ENCODE results near the gene RPRD1A.
A peak's percentile ranks its signal among the peaks of the same experiment; 100 is the strongest.
"Not testable (repeated sequence)": the region's sequence is repeated elsewhere in the genome, so short reads cannot be mapped to it uniquely, and the experiment has no call there.

RPRD1A gene

DNA sequence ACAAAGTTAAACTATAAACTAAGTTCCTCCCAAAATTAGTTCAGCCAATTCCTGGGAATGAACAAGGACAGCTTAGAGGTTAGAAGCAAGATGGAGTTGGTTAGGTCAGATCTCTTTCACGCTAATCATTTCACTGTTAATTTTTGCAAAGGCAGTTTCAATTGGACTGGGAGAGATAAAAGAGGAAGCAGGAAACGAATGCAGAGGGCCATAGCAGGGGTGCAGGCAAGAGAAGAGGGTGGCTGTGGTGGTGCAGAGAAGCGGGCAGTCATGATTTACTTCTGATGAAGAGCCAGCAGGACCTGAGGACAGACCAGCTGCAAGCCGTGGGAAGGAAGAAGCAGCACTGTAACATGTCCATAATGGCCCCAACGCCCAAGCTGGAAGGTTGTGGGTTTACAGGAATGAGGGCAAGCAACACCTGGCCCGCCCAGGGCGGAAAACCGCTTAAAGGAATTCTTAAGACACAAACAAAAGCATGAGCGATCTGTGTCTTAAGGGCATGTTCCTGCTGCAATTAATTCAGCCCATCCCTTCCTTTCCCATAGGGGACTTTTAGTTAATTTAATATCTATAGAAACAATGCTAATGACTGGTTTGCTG lies 99.0 kb downstream of the RPRD1A start:
- DNase-seq (ENCODE audit: low read depth): no peak

DNA sequence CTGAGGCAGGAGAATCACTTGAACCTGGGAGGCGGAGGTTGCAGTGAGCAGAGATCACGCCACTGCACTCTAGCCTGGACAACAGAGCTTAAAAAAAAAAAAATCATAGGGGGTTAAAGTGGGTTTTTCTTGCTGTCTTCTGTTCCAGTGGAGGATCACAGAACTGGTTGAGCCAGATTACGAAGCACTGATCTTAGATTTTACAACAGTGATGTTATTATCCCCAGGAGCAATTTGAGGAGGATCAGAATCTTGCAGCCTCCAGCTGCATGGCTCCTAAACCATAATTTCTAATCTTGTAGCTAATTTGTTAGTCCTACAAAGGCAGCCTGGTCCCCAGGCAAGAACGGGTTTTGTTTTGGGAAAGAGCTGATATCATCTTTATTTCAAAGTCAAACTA lies 99.5 kb downstream of the RPRD1A start:
- DNase-seq (ENCODE audit: low read depth): not testable (repeated sequence)

DNA sequence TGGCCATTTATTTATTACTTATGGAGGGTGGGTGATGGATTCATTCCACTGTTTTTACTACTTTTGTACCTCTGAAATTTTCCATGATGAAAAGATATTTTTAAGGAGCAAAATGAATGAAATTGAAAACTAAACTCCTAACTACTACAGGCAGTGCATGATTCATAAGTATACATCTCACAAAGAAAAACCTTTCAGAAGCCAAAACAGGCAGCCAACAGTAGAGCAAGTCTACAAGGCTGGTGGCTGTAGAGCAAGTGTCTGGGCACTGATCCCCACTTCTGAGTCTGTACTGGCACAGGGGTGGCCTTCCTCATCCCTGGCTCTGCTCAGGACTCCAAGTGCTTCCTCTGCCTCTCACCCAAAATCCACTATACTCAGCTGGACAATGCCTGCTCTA lies 103.0 kb downstream of the RPRD1A start:
- no peak for DNase-seq (ENCODE audit: low read depth)

DNA sequence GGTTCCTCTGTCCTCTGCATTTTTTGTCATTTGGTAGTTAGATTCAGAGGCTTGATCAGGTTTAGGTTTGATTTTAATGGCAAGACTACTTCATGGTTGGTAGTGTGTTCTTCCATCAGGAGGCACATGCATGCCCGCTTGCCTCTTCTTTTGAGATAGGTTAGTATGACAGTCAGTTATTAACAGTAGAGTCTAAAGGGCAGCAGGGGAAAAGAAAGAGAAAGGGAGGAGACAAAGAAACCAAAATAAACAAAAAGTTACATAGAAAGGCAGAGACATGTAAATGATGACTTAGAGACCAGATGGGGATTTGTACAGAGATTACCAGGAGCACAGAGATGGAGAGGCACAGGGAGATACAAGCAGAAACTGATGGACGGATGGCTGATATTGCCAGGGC lies 105.0 kb downstream of the RPRD1A start:
- DNase-seq (ENCODE audit: low read depth): no peak

DNA sequence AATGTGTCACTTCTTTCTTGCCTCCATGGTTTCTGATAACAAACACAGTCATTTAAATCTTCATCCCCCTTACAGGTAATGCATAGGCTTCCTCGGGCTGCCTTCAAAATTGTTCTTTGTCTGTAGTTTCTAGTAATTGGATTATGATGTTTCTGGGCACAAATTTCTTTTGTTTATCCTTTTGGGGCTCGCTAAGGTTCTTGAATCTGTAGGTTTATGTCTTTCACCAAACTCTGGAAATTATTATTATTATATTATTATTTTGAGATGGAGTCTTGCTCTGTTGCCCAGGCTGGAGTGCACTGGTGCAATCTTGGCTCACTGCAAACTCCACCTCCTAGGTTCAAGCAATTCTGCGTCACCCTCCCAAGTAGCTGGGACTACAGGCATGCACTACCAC lies 111.1 kb downstream of the RPRD1A start:
- no peak for DNase-seq (ENCODE audit: low read depth)

DNA sequence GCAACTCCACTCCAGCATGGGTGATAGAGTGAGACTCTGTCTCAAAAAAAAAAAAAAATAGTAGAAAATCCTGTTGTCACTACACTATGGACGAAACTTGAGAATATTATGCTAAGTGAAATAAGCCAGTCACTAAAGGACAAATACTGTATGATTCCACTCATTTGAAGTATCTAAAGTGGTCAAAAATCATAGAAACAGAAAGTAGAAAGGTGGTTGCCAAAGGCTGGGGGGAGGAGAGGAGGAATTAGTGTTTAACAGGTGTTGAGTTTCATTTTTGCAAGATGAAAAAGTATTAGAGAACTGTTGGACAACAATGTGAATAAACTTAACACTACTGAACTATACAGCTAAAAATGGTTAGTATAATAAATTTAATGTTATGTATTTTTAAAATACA lies 113.7 kb downstream of the RPRD1A start:
- no peak for DNase-seq (ENCODE audit: low read depth)

DNA sequence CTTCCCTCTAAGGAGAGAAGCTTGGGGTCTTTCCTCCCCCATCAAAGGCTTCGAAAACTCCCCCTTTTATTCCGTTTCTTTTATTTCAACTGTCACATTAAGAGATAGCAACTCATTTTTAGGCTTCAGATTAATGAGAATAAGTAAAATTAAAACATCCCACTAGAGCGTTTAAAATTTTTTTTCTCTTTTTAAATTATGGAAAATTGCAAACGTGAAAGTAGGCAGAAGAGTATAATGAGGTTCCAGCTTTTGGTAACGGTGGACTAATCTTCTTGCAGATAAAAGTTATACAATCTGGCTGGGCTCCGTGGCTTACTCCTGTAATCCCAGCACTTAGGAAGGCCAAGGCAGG lies 116.8 kb downstream of the RPRD1A start:
- no peak for DNase-seq (ENCODE audit: low read depth)

DNA sequence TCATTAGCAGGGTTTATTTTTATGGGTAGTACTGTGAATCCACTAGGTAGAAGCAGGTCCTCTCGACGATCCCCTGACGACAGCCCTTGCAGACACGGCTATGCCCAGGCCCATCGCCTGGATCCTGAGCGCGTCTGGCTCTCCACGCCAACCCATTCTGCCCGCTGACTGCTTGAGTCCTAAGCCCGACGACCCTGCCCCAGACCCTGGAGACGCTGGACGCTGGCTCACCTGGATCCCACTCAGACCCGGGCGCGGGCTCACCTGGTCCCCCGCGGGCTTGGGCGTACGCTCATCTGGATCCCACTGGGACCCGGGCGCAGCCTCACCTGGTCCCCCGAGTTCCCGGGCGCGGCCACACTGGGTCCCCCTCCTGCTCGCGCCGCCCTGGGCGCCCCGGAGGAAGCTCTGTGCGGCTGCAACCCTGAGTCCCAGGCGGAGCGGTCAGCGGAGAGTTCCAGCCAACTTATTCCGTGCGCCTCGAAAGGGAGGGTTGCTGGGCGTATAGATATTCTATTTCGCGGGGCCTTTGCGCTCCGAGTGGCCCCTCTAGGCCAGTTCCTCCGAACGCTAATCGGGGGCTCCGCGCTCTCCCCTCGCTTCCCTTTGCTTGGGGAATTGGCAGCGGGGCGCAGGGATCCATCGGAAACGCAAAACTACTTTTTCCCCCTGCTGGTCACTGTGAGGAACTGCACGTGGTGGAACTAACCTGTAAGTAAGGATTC lies 117.3 kb downstream of the RPRD1A start:
- peak; percentile 38 for DNase-seq (ENCODE audit: low read depth)

DNA sequence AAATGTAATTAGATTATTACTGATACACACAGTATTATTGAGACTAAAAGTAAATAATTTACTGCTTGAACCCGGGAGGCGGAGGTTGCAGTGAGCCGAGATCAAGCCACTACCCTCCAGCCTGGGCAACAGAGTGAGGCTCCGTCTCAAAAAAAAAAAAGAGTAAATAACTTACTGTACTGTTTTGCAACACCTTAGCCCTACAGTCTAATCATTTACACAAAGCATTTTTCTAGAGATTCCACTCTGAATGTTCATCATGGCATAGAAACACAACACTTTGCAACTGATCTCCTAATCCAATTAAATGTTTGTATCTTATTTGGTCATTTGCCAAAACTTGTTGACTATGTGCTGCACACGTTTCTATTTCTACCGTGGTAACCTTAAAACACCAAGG lies 118.3 kb downstream of the RPRD1A start:
- DNase-seq (ENCODE audit: low read depth): no peak

DNA sequence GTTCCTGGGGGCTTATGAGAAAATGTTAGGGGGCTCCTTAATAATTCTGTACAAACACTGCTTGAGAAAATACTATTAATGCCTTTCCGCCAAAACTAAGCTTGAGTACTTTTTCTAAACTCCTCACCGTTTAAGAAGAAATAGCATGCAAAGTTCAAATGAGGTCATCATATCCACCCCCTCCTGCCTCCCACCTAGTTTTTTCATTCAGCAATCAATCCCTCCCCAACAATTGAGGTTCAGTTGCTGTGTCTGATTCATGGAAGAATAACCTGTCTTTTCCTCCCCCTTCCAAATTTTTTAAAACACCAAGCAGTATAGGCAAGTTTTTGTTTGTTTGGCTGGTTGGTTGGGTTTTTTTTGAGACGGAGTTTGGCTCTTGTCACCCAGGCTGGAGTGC lies 119.3 kb downstream of the RPRD1A start:
- no peak for DNase-seq (ENCODE audit: low read depth)

DNA sequence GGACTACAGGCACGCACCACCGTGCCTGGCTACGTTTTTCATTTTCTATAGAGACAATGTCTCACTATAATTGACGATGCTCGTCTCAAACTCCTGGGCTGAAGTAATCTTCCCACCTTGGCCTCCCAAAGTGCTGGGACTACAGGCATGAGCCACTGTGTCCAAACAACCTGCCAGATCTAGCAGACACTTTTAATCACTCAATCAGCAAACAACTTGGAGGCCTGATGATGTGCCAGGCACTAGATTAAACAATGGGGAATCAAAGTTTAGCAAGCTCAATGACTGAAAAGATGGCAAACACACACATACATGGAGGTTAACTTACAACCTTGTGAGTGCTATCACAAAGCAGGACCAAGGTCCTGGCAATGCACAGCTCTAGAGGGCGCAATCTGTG lies 124.7 kb downstream of the RPRD1A start:
- no peak for DNase-seq (ENCODE audit: low read depth)

DNA sequence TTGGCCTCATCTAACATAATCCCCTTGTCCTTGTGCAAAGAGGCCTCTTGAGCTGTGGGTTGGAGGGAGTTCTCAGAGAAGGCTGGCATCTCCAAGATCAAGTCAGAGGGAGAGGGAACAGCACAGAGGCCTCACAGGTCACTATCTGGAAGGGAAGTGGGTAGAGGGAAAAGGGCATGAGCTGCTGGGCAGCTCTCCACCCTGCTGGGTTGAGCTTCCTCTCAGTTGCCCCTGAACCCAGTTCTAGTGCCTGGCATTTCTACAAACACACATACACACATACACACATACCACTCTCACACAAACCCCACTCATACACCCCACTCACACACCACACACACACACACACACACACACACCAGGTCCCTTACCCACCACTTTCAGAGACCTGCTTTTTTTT lies 125.2 kb downstream of the RPRD1A start:
- no peak for DNase-seq (ENCODE audit: low read depth)

DNA sequence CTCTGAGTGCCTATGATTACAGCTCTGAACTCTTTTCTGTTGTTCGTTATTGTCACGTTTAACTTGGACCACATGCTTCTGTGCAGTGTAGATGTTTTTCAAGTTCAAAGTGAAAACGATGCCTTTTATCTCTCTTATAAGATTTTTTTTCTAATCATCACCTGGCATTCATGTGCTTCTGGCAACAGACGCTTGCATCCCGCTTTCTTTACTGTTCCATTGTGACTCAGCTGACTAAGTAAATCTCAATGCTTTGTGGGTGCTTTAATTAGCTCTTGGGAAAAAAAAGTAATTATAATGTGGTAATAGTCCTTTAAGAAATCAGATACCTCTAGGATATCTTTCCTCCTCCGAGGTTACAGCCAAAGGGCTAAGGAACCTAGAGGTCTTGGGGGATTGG lies 126.1 kb downstream of the RPRD1A start:
- no peak for DNase-seq (ENCODE audit: low read depth)
